ENCODE results near the gene SORBS2.

DNA sequence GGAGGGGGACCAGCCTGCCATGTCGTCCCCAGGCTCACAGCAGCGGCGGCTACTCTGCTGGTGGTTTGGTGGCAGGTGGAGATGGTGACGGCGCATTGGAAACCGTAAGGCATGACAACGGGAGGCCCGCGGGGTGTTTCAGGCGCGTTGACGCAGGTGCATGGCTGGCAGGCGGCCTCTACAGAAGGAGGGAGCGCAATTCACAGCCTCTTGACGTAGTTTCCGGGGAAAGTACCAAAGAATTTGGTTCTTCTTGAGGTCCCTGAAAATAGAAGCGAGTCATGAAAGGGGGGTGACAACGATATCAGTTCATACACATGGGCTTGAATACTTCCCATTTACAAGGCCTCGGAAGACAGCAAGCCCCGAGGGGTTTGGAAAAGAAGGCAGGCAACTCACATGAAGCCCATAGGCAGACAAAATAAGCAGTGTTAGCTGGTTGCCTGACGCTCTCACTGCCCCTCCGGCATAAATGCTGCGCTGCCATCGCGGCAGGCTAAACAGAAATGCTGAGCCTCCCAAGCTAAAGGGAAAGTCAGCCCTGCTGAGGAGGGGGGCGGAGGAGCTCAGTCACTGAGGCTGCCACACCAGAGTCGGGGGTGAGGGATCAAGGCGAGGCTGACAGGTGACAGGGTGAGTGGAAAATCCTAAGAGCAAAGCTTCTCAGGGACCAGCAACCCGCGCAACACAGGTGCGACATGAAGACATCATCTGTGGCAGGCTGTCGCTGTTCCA, 224.4 kb downstream of the SORBS2 start:
- TF ChIP-seq, protein P1, sequence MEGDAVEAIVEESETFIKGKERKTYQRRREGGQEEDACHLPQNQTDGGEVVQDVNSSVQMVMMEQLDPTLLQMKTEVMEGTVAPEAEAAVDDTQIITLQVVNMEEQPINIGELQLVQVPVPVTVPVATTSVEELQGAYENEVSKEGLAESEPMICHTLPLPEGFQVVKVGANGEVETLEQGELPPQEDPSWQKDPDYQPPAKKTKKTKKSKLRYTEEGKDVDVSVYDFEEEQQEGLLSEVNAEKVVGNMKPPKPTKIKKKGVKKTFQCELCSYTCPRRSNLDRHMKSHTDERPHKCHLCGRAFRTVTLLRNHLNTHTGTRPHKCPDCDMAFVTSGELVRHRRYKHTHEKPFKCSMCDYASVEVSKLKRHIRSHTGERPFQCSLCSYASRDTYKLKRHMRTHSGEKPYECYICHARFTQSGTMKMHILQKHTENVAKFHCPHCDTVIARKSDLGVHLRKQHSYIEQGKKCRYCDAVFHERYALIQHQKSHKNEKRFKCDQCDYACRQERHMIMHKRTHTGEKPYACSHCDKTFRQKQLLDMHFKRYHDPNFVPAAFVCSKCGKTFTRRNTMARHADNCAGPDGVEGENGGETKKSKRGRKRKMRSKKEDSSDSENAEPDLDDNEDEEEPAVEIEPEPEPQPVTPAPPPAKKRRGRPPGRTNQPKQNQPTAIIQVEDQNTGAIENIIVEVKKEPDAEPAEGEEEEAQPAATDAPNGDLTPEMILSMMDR (IDR thresholded peaks at IDR 0.05) = no peak
- TF ChIP-seq POLR2A (IDR thresholded peaks at IDR 0.05) = no peak
